ENCODE measurements around the gene PHF13.

The PHF13 gene

DNA sequence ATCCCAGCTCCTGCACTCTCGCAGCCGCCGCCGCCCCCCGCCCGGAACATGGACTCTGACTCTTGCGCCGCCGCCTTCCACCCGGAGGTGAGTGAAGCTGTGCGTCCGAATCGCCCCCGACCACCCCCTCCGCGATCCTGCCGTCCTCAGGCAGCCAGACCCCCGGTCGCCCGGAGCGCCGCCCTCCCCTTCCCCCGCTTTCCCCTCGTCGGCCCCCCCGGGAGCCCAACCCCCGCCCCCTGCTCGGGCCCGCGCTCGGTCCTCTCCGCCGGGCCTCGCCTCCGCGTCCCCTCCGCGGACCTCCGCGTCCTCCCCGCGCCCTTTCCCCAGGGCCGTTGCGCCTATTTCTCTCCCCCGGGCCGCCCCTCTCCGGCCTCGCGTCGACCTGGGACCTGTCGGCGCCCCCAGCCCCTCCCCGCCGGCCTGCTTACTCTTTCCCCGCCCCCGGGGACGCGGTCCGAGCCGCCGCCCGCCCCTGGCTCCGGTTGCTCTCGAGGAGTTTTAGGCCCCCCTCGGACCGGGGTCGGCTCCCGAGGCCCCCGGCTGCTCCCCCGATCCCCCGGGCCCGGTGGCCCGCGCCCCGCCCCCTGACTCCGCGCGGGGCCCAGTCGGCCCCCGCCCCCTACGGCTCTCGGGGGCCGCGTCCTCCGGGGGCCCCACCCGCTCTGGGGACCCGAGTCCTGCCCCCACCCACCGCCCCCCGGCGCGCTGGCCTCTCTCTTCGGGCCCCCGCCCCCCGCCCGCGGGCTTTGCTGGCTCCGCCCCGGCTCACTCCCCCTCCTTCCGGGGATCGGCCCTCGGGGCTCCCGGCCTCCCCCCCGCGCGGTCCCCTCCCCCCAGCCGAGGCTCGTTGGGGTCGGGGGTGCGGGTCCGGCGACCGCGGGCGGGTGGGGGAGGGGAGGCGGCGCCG lies 743 bp downstream of the PHF13 start:
- Histone ChIP-seq H3K27me3 (ENCODE audit: control insufficient read depth in 1 of 2, insufficient read depth in 2 of 2, low read length in 2 of 2) (no peaks in the 10 kb centered on the region), H3K27ac (ENCODE audit: low read depth, low read length) (peak overlapping the region; percentile 99), H3K9ac (ENCODE audit: low read length) (no peak overlapping the region), H3K36me3 (ENCODE audit: insufficient read depth, low read length) (peaks cover 8% of the 10 kb centered on the region), H3K4me3 (ENCODE audit: low read depth in 1 of 2, low read length in 2 of 2) (peak overlapping the region; percentile 50 to 68), H3K4me1 (ENCODE audit: insufficient read depth, low read length) (peaks cover 37% of the 10 kb centered on the region), H3K9me3 (ENCODE audit: low read length) (no peaks in the 10 kb centered on the region)

DNA sequence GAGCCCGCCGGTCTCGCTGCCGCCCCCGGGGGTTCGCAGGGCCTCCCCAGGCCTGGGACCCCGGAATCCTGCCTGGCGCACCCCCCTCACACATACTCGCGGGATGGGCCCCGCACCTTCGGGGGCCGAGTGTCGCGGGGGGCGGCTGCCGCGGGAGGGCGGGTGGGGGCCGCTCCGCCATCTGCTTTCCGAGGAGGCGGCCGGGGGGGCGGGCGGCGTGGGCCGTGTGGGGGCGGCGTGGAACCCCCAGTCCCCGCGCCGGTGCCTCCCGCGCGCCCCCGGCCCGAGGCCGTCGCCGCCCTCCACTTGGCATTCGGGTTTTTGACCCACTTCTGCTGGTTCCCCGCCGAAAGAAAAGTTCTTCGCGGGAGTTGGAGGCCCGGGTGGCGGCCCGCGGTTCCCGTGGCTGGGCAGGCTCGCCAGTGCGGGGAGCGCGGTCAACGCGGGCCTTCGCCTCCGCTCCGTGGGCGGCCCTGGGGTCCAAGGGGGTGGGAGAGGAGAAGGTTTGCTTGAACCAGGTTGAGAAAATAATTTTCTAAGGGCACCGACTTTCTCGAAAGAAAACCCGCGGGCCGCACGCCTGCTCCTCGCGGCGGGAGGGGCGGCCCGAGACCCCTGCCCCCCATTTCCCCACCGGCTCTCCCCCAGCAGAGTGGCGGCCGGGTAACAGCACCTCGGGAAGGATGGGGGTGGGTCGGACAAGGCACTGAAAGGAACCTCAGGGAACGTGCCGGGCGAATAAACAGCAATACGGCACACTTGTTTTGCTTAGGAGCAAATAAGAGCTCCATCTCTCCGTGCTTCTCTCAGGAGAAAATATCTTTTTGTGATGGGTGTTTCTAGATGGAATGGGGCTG lies 1.6 kb downstream of the PHF13 start:
- Histone ChIP-seq H3K36me3 (ENCODE audit: insufficient read depth, low read length) (peaks cover 17% of the 10 kb centered on the region), H3K27ac (ENCODE audit: low read depth, low read length) (peak overlapping the region; percentile 86), H3K9ac (ENCODE audit: low read length) (peak overlapping the region; percentile 34), H3K4me3 (ENCODE audit: low read depth in 1 of 2, low read length in 2 of 2) (peak overlapping the region; percentile 61 to 83), H3K4me1 (ENCODE audit: insufficient read depth, low read length) (peaks cover 33% of the 10 kb centered on the region), H3K27me3 (ENCODE audit: control insufficient read depth in 1 of 2, insufficient read depth in 2 of 2, low read length in 2 of 2) (no peaks in the 10 kb centered on the region), H3K9me3 (ENCODE audit: low read length) (no peaks in the 10 kb centered on the region)

DNA sequence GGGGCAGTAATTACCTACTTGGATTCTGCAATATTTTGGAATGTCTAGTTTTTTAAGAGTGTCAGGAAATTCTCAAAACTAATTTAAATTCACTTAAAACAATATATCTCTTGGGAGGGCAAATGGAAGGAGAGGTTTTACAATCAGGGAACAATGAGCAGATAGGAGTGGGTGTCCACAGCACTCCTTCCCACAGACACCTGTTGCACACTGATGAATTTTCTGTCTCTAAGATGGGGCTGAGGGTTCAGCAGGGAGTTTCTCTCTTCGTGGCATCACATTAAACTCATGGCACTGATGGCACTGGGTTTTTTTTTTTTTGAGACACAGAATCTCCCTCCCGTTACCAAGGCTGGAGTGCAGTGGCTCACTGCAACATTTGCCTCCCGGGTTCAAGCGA lies 5.5 kb downstream of the PHF13 start:
- Histone ChIP-seq H3K4me1 (ENCODE audit: insufficient read depth, low read length) (peaks cover 18% of the 10 kb centered on the region), H3K36me3 (ENCODE audit: insufficient read depth, low read length) (peaks cover 46% of the 10 kb centered on the region)

GRCh38 chr1:6621429-6622391 lies 8.2 kb downstream of the PHF13 start:
- Histone ChIP-seq H3K9ac (ENCODE audit: low read length) (no peak overlapping the region), H3K9me3 (ENCODE audit: low read length) (no peaks in the 10 kb centered on the region), H3K27me3 (ENCODE audit: control insufficient read depth in 1 of 2, insufficient read depth in 2 of 2, low read length in 2 of 2) (no peaks in the 10 kb centered on the region), H3K4me3 (ENCODE audit: low read depth in 1 of 2, low read length in 2 of 2) (no peak overlapping the region), H3K4me1 (ENCODE audit: insufficient read depth, low read length) (peaks cover 19% of the 10 kb centered on the region), H3K36me3 (ENCODE audit: insufficient read depth, low read length) (peaks cover 46% of the 10 kb centered on the region), H3K27ac (ENCODE audit: low read depth, low read length) (no peak overlapping the region)

More for the DNA sequence above, 5.5 kb downstream of the PHF13 start:
- no peak overlapping the region for H3K9ac ChIP-seq (ENCODE audit: low read length)
- no peak overlapping the region for H3K4me3 ChIP-seq (ENCODE audit: low read depth in 1 of 2, low read length in 2 of 2)
- H3K9me3 ChIP-seq (ENCODE audit: low read length): no peaks in the 10 kb centered on the region
- no peaks in the 10 kb centered on the region for H3K27me3 ChIP-seq (ENCODE audit: control insufficient read depth in 1 of 2, insufficient read depth in 2 of 2, low read length in 2 of 2)
- H3K27ac ChIP-seq (ENCODE audit: low read depth, low read length): no peak overlapping the region

GRCh38 chr1:6622396-6623152 lies 9.0 kb downstream of the PHF13 start:
- peaks cover 44% of the 10 kb centered on the region for H3K36me3 ChIP-seq (ENCODE audit: insufficient read depth, low read length)
- no peak overlapping the region for H3K9ac ChIP-seq (ENCODE audit: low read length)
- no peaks in the 10 kb centered on the region for H3K9me3 ChIP-seq (ENCODE audit: low read length)
- no peak overlapping the region for H3K4me3 ChIP-seq (ENCODE audit: low read depth in 1 of 2, low read length in 2 of 2)
- peaks cover 19% of the 10 kb centered on the region for H3K4me1 ChIP-seq (ENCODE audit: insufficient read depth, low read length)
- H3K27me3 ChIP-seq (ENCODE audit: control insufficient read depth in 1 of 2, insufficient read depth in 2 of 2, low read length in 2 of 2): no peaks in the 10 kb centered on the region
- no peak overlapping the region for H3K27ac ChIP-seq (ENCODE audit: low read depth, low read length)

- Histone ChIP-seq H3K36me3 (ENCODE audit: insufficient read depth, low read length) (peaks cover 47% of the 10 kb centered on the region), H3K9ac (ENCODE audit: low read length) (no peak overlapping the region), H3K27me3 (ENCODE audit: control insufficient read depth in 1 of 2, insufficient read depth in 2 of 2, low read length in 2 of 2) (no peaks in the 10 kb centered on the region), H3K4me3 (ENCODE audit: low read depth in 1 of 2, low read length in 2 of 2) (no peak overlapping the region), H3K27ac (ENCODE audit: low read depth, low read length) (no peak overlapping the region), H3K4me1 (ENCODE audit: insufficient read depth, low read length) (peaks cover 25% of the 10 kb centered on the region), H3K9me3 (ENCODE audit: low read length) (no peaks in the 10 kb centered on the region)
These were observed 9.9 kb downstream of the PHF13 start for GRCh38 chr1:6623269-6623965.

GRCh38 chr1:6624710-6625583 lies 11.4 kb downstream of the PHF13 start, which contains the start of gene THAP3:
THAP3 (plus strand) TSS chr1:6624868; CDS start chr1:6625219, 351 bp downstream.
- Histone ChIP-seq H3K9me3 (ENCODE audit: low read length) (no peaks in the 10 kb centered on the region), H3K4me1 (ENCODE audit: insufficient read depth, low read length) (peaks cover 25% of the 10 kb centered on the region), H3K36me3 (ENCODE audit: insufficient read depth, low read length) (peaks cover 55% of the 10 kb centered on the region), H3K27me3 (ENCODE audit: control insufficient read depth in 1 of 2, insufficient read depth in 2 of 2, low read length in 2 of 2) (no peaks in the 10 kb centered on the region), H3K4me3 (ENCODE audit: low read depth in 1 of 2, low read length in 2 of 2) (peak within 1 kb of the TSS; percentile 60 to 79), H3K27ac (ENCODE audit: low read depth, low read length) (peak within 1 kb of the TSS; percentile 87), H3K9ac (ENCODE audit: low read length) (peak within 1 kb of the TSS; percentile 68)

- Histone ChIP-seq H3K4me1 (ENCODE audit: insufficient read depth, low read length) (peaks cover 25% of the 10 kb centered on the region), H3K27ac (ENCODE audit: low read depth, low read length) (peak overlapping the region; percentile 87), H3K36me3 (ENCODE audit: insufficient read depth, low read length) (peaks cover 59% of the 10 kb centered on the region)
These were observed 12.1 kb downstream of the PHF13 start for GRCh38 chr1:6625584-6626149.

DNA sequence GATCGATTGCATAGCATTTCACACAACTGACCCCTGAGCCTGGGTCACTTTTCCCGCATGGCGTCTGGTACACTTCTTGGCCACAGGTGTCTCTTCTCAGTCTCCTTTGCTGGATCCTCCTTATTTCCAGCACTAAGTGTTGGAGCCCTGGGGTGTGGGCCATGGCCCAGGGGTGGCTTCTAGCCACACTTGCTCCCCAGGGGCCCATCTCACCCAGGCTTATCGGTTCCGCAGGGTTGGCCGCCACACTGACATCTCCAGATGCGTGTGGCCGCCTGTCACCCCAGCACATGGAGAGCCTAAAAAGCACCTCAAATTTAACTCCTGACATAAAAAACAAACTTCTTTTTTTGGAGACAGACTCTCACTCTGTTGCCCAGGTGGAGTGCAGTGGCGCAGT lies 13.5 kb downstream of the PHF13 start:
- Histone ChIP-seq H3K9ac (ENCODE audit: low read length) (no peak overlapping the region), H3K9me3 (ENCODE audit: low read length) (no peaks in the 10 kb centered on the region), H3K4me1 (ENCODE audit: insufficient read depth, low read length) (peaks cover 25% of the 10 kb centered on the region), H3K36me3 (ENCODE audit: insufficient read depth, low read length) (peaks cover 51% of the 10 kb centered on the region), H3K27me3 (ENCODE audit: control insufficient read depth in 1 of 2, insufficient read depth in 2 of 2, low read length in 2 of 2) (no peaks in the 10 kb centered on the region), H3K4me3 (ENCODE audit: low read depth in 1 of 2, low read length in 2 of 2) (no peak overlapping the region), H3K27ac (ENCODE audit: low read depth, low read length) (no peak overlapping the region)

More at GRCh38 chr1:6625584-6626149, 12.1 kb downstream of the PHF13 start:
- Histone ChIP-seq H3K4me3 (ENCODE audit: low read depth in 1 of 2, low read length in 2 of 2) (peak overlapping the region; percentile 60 to 79), H3K9me3 (ENCODE audit: low read length) (no peaks in the 10 kb centered on the region), H3K9ac (ENCODE audit: low read length) (peak overlapping the region; percentile 68), H3K27me3 (ENCODE audit: control insufficient read depth in 1 of 2, insufficient read depth in 2 of 2, low read length in 2 of 2) (no peaks in the 10 kb centered on the region)

All from muscle layer of colon (tissue), 2 donors.